Stimulated activated CD4-positive, alpha-beta T cell treated with anti-CD3 and anti-CD28 coated beads, TNF-alpha, amount 100 ng/mL, for 48 hours (primary cell): ENCODE data around the gene PSTK.

Source experiments
- DNase-seq, 3 donors: peaks; one replicate each; pipeline ENCODE4 v3.0.0-alpha.2; 2020; ENCODE audit warnings: low read depth in 3 of 3

Gene PSTK

GRCh38 chr10:122980209-122981065 is at the start of gene PSTK:
Gene PSTK, plus strand, starts transcription at chr10:122980401. Its CDS starts 79 bp downstream, at chr10:122980480.
- peak; percentile 78 to 87 (median 83) for DNase-seq

- DNase-seq = no peak
These were observed 48.9 kb upstream of the PSTK start for GRCh38 chr10:122931088-122931906.

GRCh38 chr10:122939133-122939855 is 40.9 kb upstream of the PSTK start:
- DNase-seq = no peak

- DNase-seq = no peak
These were observed 40.2 kb upstream of the PSTK start for GRCh38 chr10:122939856-122940543.

- no peak for DNase-seq
These were observed 30.9 kb upstream of the PSTK start for GRCh38 chr10:122949296-122949695.

- peak; percentile 93 to 97 (median 95) for DNase-seq
These were observed 26.1 kb upstream of the PSTK start, which contains the start of gene C10orf88 for GRCh38 chr10:122953902-122954730. Gene C10orf88, minus strand, starts transcription at chr10:122954227. Its CDS starts 49 bp downstream, at chr10:122954178.

GRCh38 chr10:122954731-122955050 is 25.5 kb upstream of the PSTK start:
- DNase-seq = no peak

- no peak for DNase-seq
These were observed 24.3 kb upstream of the PSTK start for GRCh38 chr10:122955892-122956291.

GRCh38 chr10:122957474-122957873 is 22.7 kb upstream of the PSTK start:
- DNase-seq = no peak

GRCh38 chr10:122962405-122962804 is 17.8 kb upstream of the PSTK start:
- no peak for DNase-seq

- no peak for DNase-seq
These were observed 13.3 kb upstream of the PSTK start for GRCh38 chr10:122966879-122967278.

- no peak for DNase-seq
These were observed 11.5 kb upstream of the PSTK start for GRCh38 chr10:122968698-122969097.

GRCh38 chr10:122974023-122974422 is 6.2 kb upstream of the PSTK start:
- DNase-seq = no peak

- DNase-seq = no peak
These were observed 5.6 kb upstream of the PSTK start for GRCh38 chr10:122974543-122975064.

- DNase-seq = peak in 1 of 3 donors; percentile 0
These were observed 864 bp downstream of the PSTK start for GRCh38 chr10:122981066-122981464.

GRCh38 chr10:122983898-122984297 is 3.7 kb downstream of the PSTK start:
- no peak for DNase-seq

- DNase-seq = no peak
These were observed 4.5 kb downstream of the PSTK start for GRCh38 chr10:122984708-122985107.

- DNase-seq = no peak
These were observed 6.1 kb downstream of the PSTK start for GRCh38 chr10:122986335-122986734.

GRCh38 chr10:122988501-122988900 is 8.3 kb downstream of the PSTK start:
- DNase-seq = no peak

GRCh38 chr10:122990278-122990677 is 10.1 kb downstream of the PSTK start:
- no peak for DNase-seq
